Heart left ventricle (tissue), 13 donors: ENCODE results near the gene NOC2L.

Experiments used
- CTCF ChIP-seq, 12 donors: fragments of 200-600 bp; sonication (generic) in 4 of 12; IDR thresholded peaks; one replicate each; pipeline versions ENCODE4 v1.5.0 to v1.8.0; 2018 to 2022; ENCODE audit warnings: antibody characterized with exemption in 12 of 12, mild to moderate bottlenecking in 5 of 12
- POLR2A ChIP-seq, 2 donors: fragments of 450-650 bp; IDR thresholded peaks; one replicate each; pipeline ENCODE4 v1.6.1; 2017; ENCODE audit warnings: antibody characterized with exemption in 2 of 2, mild to moderate bottlenecking in 2 of 2, moderate library complexity in 2 of 2
- donor health status: ischemic (EF 13 %, LVEDD 7.1; RV severe dilation, severe dysfunction).
- donor health status: DM: no; HTN: yes; CAD: no.
- donor health status: DM: no; HTN: no; CAD: no.
- donor health status: ischemic (EF 25% LVEDD 6.9; RV normal size, moderate dysfunction).
- donor health status: ischemic (EF 25% LVEDD 5.7; RV mildly dilated, moderate dysfunction).
- donor health status: ischemic (EF 35%, LVEDD 5.7; RV mildly dilated, moderate dysfunction).
- donor health status: nonischemic (EF 11% LVEDD 7.7; RV severe dilation, severe dysfunction).
- donor health status: DM: yes; HTN: yes; CAD: no.
- donor health status: PGD.
- donor health status: ischemic (EF 29% LVEDD 5.4; RV normal size, mild dysfunction).
- donor health status: nonischemic (EF 23%, LVEDD 6.1; RV moderate dilation, normal function).

- peak in 1 of 12 donors; percentile 10 for TF ChIP-seq CTCF (IDR thresholded peaks at IDR 0.05)
- TF ChIP-seq POLR2A (IDR thresholded peaks at IDR 0.05) = no peak
Measured at GRCh38 chr1:919271-919872, 39.7 kb downstream of the NOC2L start.
